Lung (tissue), 12 donors: ENCODE measurements around the gene PHACTR1. TPM values are rescaled to one million over a fixed set of nuclear protein-coding genes. Genes with fewer than 3 reads are reported as not detected.
A peak's percentile ranks its signal among the peaks of the same experiment; 100 is the strongest.

Experiments
- ATAC-seq: fragments of 200-7000 bp; cut with Tn5 transposase; one replicate; pipeline ENCODE4 v1.9.1; 2020; ENCODE audit warnings: moderate number of reproducible peaks; ENCODE audit not compliant: insufficient read depth, low FRiP score
- DNase-seq, 3 donors: peaks; one replicate each; pipeline ENCODE4 v3.0.0-alpha.2; 2013 to 2017
- H3K27ac ChIP-seq, 2 donors: one replicate each; pipeline ENCODE4 v1.5.1; 2013; ENCODE audit warnings: mild to moderate bottlenecking in 2 of 2, moderate library complexity in 2 of 2, control low read depth in 1 of 2, inconsistent platforms in 1 of 2, low read depth in 1 of 2, low read length in 1 of 2
- H3K27me3 ChIP-seq, 3 donors: one replicate each; pipeline ENCODE4 v1.5.1; 2013; ENCODE audit warnings: low read length in 2 of 3; ENCODE audit not compliant: control insufficient read depth in 3 of 3, insufficient read depth in 3 of 3
- H3K36me3 ChIP-seq, 4 donors: one replicate each; pipeline ENCODE4 v1.5.1; 2013; ENCODE audit warnings: low read length in 4 of 4, mild to moderate bottlenecking in 1 of 4, moderate library complexity in 1 of 4; ENCODE audit not compliant: control insufficient read depth in 4 of 4, insufficient read depth in 4 of 4
- H3K4me1 ChIP-seq, 5 donors: one replicate each; pipeline ENCODE4 v1.5.1; 2013; ENCODE audit warnings: low read length in 5 of 5, mild to moderate bottlenecking in 2 of 5, moderate library complexity in 1 of 5; ENCODE audit not compliant: control insufficient read depth in 5 of 5, insufficient read depth in 5 of 5
- H3K4me3 ChIP-seq: one replicate; pipeline ENCODE4 v1.5.1; 2013; ENCODE audit warnings: mild to moderate bottlenecking, control low read depth, moderate library complexity
- H3K9ac ChIP-seq, 2 donors: one replicate each; pipeline ENCODE4 v1.5.1; 2013; ENCODE audit warnings: low read length in 2 of 2, control low read depth in 1 of 2; ENCODE audit not compliant: insufficient read depth in 1 of 2
- H3K9me3 ChIP-seq, 4 donors: one replicate each; pipeline ENCODE4 v1.5.1; 2013; ENCODE audit warnings: low read length in 3 of 4, mild to moderate bottlenecking in 1 of 4, moderate library complexity in 1 of 4; ENCODE audit not compliant: control insufficient read depth in 4 of 4, insufficient read depth in 3 of 4
- WGBS, 2 donors: extraction: QIAGEN DNeasy Blood & Tissue Kit; methylation state at CpG; one replicate each; pipeline ENCODE4 v1.1.7; 2013; 5-methylcytosine and 5-hydroxymethylcytosine counted together
- polyA plus RNA-seq, 2 donors: library from polyadenylated mRNA; stranded (reverse); fragments of 200-250 nt; gene quantifications; one replicate each; pipeline ENCODE4 v1.2.1, GENCODE V29; 2013
- total RNA-seq, 2 donors: library from RNA; depleted of rRNA in 1 of 2; stranded (reverse); fragments of >200 nt in 1 of 2; gene quantifications; one replicate each; pipeline ENCODE4 v1.2.1, GENCODE V29; 2014 to 2021
- TF ChIP-seq, protein P1 (sequence below): IDR thresholded peaks from 2 replicates; pipeline ENCODE4 v1.5.1; 2012; ENCODE audit warnings: mild to moderate bottlenecking; ENCODE audit errors: control extremely low read depth, extremely low read depth
- donor health status: control.
- donor health status: control.
- donor health status: Bipolar disorder and iron deficiency.
- donor health status: healthy.
- donor health status: DM: yes; HTN: yes; CAD: no.

PHACTR1 gene
- total and polyA plus RNA-seq, 4 donors = 16.3 to 58.8 (median 41.9) TPM

GRCh38 chr6:13059026-13059425, 342.5 kb downstream of the PHACTR1 start:
- TF ChIP-seq, protein P1, sequence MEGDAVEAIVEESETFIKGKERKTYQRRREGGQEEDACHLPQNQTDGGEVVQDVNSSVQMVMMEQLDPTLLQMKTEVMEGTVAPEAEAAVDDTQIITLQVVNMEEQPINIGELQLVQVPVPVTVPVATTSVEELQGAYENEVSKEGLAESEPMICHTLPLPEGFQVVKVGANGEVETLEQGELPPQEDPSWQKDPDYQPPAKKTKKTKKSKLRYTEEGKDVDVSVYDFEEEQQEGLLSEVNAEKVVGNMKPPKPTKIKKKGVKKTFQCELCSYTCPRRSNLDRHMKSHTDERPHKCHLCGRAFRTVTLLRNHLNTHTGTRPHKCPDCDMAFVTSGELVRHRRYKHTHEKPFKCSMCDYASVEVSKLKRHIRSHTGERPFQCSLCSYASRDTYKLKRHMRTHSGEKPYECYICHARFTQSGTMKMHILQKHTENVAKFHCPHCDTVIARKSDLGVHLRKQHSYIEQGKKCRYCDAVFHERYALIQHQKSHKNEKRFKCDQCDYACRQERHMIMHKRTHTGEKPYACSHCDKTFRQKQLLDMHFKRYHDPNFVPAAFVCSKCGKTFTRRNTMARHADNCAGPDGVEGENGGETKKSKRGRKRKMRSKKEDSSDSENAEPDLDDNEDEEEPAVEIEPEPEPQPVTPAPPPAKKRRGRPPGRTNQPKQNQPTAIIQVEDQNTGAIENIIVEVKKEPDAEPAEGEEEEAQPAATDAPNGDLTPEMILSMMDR = no peak
- peaks cover 0 to 2% (median 0%) of the 10 kb centered on the region in 4 donors for H3K36me3 ChIP-seq
- ATAC-seq (no peak), DNase-seq (no peak)
- no peak overlapping the region for H3K4me3 ChIP-seq
- no peaks in the 10 kb centered on the region for H3K9me3 ChIP-seq
- H3K27me3 ChIP-seq = no peaks in the 10 kb centered on the region
- H3K9ac ChIP-seq = no peak overlapping the region
- H3K4me1 ChIP-seq = peaks cover 0 to 12% (median 0%) of the 10 kb centered on the region in 5 donors
- WGBS, 2 donors = 19 to 67% methylated on average over 1 of the region's 1 CpG
- no peak overlapping the region for H3K27ac ChIP-seq

DNA sequence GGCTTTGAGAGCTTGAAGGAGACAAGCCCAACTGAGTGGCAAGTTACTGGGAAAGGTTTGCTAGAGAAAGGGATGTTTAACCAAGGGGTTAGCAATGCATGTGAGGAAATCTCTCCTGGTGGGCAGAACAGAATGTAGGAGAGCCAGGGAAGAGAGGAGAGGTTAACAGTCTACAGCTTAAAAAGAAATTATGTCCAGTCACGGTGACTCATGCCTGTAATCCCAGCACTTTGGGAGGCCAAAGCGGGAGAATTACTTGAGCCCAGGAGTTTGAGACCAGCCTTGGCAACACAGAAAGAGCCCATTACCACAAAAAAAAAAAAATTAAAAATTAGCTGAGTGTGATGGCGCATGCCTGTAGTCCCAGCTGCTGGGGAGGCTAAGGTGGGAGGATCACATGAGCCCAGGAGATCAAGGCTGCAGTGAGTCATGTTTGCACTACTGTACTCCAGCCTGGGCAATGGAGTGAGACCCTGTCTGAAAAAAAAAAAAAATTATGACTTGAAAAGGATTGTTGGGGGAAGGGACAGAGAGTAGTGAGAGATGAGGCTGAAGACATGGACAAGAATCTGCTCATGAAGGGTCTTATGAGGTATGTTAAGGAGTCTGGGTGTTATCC, 346.8 kb downstream of the PHACTR1 start:
- Histone ChIP-seq H3K4me1 (peaks cover 0 to 27% (median 0%) of the 10 kb centered on the region in 5 donors), H3K36me3 (no peaks in the 10 kb centered on the region), H3K27ac (no peak overlapping the region), H3K9me3 (no peaks in the 10 kb centered on the region), H3K4me3 (no peak overlapping the region), H3K9ac (no peak overlapping the region), H3K27me3 (no peaks in the 10 kb centered on the region)
- TF ChIP-seq, protein P1 = no peak
- no peak for ATAC-seq
- DNase-seq = no peak
- WGBS, 2 donors = 97 to 99% methylated on average over 3 of the region's 3 CpGs

GRCh38 chr6:13065581-13065980, 349.0 kb downstream of the PHACTR1 start:
- ATAC-seq = no peak
- Histone ChIP-seq H3K9me3 (no peaks in the 10 kb centered on the region), H3K4me1 (peaks cover 0 to 28% (median 0%) of the 10 kb centered on the region in 5 donors), H3K27me3 (no peaks in the 10 kb centered on the region), H3K27ac (no peak overlapping the region), H3K36me3 (no peaks in the 10 kb centered on the region), H3K9ac (no peak overlapping the region), H3K4me3 (no peak overlapping the region)
- no peak for DNase-seq
- TF ChIP-seq, protein P1 = no peak
- 79 to 81% methylated on average over 1 of the region's 1 CpG for WGBS, 2 donors

- Histone ChIP-seq H3K27ac (peak overlapping the region in 1 of 2 donors; percentile 3), H3K4me1 (peaks cover 0 to 28% (median 0%) of the 10 kb centered on the region in 5 donors), H3K4me3 (no peak overlapping the region), H3K9me3 (no peaks in the 10 kb centered on the region), H3K9ac (no peak overlapping the region), H3K36me3 (no peaks in the 10 kb centered on the region), H3K27me3 (no peaks in the 10 kb centered on the region)
- 95 to 99% methylated on average over 4 of the region's 4 CpGs for WGBS, 2 donors
- DNase-seq = no peak
- ATAC-seq = no peak
- TF ChIP-seq, protein P1 = no peak
Measured at GRCh38 chr6:13066050-13066449, 349.5 kb downstream of the PHACTR1 start.
